ENCODE measurements around the gene MRC1.

The MRC1 gene
- long read RNA-seq, donor 1: 0 reads
- long read RNA-seq, donor 2: 0 reads
- long read RNA-seq, donor 3, full-length matches to known transcripts: 1 of 1 reads
- long read RNA-seq, donor 3, partial matches to known transcripts: 0 of 1 reads
- long read RNA-seq, donor 3, other reads (novel, unspliced or antisense): 0 of 1 reads
- long read RNA-seq, donor 4: 0 reads
- long read RNA-seq, donor 5: 0 reads
- long read RNA-seq, donor 6, partial matches to known transcripts: 5 of 5 reads
- long read RNA-seq, donor 6, other reads (novel, unspliced or antisense): 0 of 5 reads
- long read RNA-seq, donor 7: 0 reads
- long read RNA-seq, donor 8, full-length matches to known transcripts: 2 of 2 reads
- long read RNA-seq, donor 8, partial matches to known transcripts: 0 of 2 reads
- long read RNA-seq, donor 8, other reads (novel, unspliced or antisense): 0 of 2 reads

DNA sequence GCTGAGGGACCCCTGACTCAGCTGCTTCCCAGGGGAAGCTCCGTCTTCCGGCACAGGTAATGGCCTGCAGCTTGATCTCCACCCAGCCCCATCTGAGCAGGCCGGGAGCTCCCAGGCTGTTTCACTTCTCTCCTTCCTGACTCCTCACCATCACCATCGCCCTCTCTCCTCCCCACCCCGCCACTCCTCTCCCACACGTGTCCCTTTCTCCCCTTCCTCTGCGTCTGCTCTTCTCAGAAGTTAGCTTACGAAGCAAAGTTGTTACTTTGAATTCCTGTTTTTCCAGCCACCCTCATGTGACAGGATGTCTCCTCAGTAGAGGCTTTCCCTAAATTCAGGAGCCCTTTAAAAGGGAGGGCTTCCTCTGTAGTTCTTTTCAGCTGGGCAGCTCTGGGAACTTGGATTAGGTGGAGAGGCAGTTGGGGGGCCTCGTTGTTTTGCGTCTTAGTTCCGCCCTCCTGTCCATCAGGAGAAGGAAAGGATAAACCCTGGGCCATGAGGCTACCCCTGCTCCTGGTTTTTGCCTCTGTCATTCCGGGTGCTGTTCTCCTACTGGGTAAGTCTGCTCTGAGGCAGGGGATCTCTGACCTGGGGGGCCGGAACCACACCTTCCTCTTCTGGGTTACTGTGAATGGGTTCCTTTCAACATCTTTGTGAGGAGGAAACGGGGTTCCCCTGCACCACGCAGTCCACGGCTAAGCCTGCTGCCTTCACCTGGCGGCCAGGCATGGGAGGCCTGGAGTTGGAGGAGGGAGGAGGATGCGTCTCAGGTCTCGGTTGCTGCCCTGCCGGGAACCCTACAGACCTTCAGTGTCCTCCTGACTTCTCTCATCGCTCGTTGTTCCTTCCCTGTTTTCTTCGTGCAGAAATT, at the start of gene MRC1:
Gene MRC1, plus strand, starts transcription at position 378 of the 871 bp plus-strand sequence. Its CDS starts 118 bp downstream, at position 496.
- no peak for DNase-seq

GRCh38 chr10:17764142-17764541, 45.0 kb upstream of the MRC1 start:
- DNase-seq: no peak

- DNase-seq: no peak
These were observed 43.5 kb upstream of the MRC1 start for GRCh38 chr10:17765602-17766001.

DNA sequence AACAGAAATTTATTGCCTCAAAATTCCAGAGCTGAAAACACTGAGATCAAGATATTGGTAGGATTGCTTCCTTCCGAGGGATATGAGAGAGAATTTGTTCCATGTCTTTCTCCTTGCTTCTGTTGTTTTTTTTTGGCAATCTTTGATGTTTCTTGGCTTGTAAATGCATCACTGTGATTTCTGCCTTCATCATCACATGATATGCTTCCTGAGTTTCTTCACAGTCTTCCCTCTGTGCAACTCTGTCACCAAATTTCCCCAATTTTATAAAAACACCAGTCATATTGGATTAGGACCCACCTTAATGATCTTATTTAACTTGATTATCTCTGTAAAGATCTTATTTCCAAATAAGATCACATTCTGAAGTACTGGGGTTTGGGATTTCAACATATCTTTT, 42.4 kb upstream of the MRC1 start:
- DNase-seq: no peak

DNA sequence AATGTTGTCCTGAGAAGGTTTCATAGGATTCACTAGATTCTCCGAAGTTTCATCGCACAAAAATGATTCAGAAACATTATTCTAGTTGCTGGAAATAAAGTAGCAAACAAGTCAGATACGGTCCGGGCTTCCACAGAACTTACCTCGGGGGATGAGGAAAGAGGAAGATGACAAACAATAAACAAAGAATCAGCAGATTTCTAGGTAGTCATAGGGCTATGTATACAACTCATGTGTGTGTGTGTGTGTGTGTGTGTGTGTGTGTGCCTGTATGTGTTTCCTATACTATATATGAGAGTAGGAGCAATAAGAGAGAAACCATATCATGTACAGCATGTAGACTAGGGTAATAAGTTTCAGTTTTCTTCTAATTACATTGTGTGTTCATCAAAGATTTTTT, 40.7 kb upstream of the MRC1 start:
- no peak for DNase-seq

DNA sequence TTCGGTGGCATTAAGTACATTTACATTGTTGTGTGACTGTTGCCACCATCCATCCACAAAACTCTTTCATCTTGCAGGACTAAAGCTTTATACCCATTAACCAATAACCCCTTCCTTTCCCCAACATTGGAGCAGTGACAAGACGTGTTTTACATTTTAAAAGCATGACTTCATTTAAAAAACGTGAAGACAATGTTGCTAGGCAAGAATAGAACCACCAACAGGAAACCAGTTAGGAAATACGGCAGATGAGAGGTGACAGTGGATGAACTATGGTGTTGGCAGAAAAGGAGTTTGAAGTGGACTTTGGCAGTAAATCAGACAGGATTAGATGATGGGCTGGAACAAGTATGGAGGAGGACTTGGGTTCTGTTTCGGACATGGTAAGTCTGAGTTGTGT, 40.2 kb upstream of the MRC1 start:
- no peak for DNase-seq

DNA sequence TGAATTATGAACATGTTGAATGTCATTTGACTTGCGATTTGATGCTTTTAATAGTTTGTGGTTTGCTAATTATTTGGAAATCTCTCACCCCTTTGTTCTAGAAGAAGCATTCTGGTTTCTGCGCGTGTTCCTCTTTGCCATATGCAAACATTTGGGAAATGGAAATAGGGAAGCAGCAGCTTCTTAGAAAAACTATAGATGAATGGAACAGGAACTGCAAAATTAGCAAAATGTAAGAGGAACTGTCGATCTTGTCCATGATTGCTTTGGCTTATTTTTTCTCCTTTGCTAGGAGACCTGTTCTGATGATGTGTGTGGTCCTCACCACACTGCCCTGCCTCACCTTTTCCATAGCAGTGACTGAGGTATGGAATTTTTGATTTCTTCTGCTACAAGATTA, 38.1 kb upstream of the MRC1 start:
- DNase-seq: no peak

- no peak for DNase-seq
These were observed 29.4 kb upstream of the MRC1 start for GRCh38 chr10:17779784-17780183.

DNA sequence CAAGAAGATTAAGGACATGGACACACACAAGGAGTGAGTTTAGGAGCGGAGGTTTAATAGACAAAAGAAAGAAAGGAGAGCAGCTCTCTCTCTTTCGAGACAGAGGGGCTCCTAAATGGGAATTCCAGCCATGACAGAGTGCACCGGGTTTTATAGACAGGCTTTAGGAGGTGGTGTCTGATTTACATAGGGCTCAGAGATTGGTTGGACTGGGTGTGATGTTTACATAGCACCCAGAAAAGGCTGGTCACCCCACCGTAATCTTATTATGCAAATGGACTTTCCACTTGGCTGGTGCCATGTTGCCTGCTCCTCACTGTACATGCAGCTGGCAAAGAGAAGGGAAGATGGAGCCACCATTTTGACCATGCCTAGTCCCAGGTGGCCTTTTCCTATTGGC, 28.4 kb upstream of the MRC1 start:
- no peak for DNase-seq

- DNase-seq: no peak
These were observed 27.3 kb upstream of the MRC1 start for GRCh38 chr10:17781856-17782255.

GRCh38 chr10:17782921-17783665, 26.1 kb upstream of the MRC1 start:
- peak; percentile 5 for DNase-seq

DNA sequence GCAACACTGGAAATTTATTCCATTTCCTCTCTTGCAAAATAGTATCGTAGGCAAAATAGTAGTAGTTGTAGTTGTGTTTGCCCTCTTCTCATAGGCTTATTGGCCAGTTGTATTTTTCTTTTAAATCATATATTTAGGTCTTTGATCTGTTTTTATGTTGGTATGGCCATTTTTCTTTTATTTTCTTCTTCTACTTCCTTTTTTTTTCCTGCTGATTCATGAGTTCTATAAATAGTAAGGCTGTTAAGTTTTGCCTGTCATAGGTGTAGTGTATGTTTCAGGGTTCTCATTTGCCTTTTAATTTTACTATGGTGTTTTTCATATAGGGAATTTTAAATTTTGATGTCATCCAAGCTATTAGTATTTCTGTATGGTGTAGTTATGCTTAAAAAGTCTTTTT, 25.4 kb upstream of the MRC1 start:
- DNase-seq: no peak

DNA sequence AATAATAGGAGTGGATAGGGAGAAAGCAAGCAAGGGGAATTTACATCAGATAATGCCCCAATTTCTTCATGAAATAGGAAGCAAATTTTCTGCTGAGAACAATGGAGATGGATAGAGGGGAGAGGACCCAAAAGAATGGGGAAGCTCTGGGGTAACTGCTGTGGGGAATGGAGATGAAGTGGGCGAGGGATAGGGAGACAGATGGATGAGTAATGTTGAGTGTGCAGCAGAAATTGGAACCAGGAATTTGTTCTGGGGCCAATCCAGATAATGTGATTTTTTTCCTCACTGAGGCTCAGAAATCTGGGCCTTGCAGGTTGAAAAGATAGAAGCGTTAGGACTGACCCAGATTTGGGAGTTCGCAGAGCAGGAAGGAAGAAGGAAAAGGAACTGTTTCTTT, 24.5 kb upstream of the MRC1 start:
- no peak for DNase-seq

- no peak for DNase-seq
These were observed 23.7 kb upstream of the MRC1 start for GRCh38 chr10:17785276-17785930.

DNA sequence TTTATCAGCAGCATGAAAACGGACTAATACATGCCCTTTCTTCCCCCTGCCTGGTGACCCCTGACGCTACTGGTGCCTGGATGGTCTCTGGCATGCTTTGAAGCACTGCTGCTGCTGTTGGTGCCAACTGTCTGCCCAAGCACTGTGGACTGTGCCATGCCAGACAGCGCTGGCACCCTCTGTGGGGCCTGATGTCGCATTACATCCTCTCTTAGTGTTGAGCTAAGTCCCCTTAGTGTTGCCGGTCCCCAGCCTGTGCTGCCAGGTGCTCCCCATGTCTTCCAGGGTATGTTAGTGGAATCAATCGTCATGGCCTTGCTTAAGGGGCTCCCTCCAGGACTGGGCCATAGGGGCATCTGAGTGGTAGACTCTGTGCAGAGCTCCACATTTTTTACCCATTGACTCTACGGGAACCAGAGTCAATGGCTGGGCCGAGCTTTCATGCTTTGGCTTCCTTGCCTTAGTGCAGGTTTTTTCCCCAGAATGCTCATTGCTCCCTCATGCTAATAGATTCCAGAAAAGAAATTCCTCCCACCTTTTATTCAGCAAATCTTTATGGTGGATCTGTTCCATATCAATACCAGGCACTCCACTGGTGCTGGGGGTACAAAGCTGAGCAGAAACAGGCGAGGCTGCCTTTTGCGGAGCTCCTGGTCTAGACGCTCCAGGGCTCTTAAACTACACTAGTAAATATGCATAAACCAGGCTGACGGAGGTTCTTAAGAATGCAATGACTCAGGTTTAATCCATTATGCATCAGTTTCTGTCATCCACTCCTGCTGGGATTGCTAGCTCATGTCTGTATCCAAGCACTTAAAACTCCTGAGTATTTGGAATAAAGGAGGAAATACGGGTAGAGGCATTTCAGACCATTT, 21.8 kb upstream of the MRC1 start:
- no peak for DNase-seq

- no peak for DNase-seq
These were observed 20.5 kb upstream of the MRC1 start for GRCh38 chr10:17788646-17789045.

GRCh38 chr10:17789396-17789795, 19.8 kb upstream of the MRC1 start:
- DNase-seq: no peak

DNA sequence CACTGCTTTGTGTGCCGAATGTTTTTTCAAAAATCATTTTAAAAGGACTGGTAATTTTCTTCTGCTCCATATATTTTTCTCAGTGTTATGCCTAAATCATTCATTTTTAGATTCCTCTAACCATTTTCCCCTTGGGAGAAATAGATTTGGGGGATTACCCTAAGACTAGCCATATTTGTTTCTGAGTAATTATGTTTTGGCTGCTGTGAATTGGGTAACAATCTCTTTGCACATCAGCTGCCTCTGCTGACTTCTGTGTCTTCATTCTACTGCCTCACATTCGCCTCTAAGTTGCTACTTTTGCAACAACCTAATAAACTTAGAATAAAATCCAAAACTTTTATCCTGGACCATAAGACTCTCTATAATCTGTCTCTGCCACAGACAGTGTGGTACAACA, 18.5 kb upstream of the MRC1 start:
- DNase-seq: no peak

DNA sequence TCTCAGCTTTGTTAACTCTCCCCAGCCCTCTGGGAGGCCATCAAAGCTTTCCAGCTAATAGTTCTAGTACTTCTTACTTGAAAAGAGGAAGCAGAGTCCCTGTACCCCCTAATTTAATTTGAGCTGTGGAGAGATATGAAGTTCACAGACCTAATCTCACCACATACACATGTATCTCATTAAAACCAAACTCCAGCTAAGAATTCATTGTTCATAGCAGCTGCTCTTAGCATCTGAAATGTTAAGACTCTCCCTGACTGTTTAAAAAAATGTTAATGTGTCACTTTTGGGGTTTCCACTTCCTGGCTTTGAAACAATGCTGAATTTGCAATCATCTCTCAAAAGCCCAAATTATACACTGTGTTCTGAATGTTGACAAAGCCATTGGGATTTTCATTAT, 16.2 kb upstream of the MRC1 start:
- DNase-seq: no peak

DNA sequence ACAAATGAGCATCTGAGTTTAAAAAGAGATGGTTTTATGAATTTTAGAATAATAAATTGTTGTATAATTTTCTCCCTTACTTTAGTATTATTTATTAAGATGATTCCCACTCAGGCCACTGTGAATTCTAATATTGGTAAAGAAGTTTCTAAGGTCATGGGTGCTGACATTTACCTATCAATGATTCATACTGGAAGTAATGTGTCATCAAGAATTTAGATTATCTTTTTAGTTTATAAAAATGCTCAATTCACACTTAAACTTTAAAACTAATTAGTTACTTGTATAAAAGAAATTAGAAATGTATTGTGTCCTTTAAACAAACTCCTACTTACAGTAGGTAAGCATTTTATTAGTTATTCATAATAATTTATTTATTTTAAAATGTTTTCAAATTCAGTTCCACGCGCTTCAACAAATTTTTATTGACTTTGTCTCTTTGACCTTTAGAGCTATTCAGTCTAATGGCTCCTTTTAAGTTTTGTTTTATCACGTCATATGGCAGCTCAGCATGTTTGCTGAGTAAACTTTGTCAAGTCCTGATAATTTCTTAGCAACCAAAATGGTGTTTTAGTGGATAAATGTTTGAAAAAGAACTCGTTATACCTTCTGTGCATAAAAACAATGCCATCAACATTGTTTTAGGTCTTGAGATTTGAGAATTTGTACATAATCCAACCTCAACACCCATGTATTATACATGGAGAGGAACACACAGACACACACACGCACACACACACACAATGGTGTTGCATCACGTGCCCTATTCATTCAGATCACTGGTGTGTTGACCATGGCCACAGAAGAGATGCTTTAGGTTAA, 15.1 kb upstream of the MRC1 start:
- no peak for DNase-seq
